ENCODE measurements around the gene CHSY3. TPM values are rescaled to one million over a fixed set of nuclear protein-coding genes. Genes with fewer than 3 reads are reported as not detected.

Gene CHSY3
- total RNA-seq, 2 experiments from 2014 or later, result not detected

DNA sequence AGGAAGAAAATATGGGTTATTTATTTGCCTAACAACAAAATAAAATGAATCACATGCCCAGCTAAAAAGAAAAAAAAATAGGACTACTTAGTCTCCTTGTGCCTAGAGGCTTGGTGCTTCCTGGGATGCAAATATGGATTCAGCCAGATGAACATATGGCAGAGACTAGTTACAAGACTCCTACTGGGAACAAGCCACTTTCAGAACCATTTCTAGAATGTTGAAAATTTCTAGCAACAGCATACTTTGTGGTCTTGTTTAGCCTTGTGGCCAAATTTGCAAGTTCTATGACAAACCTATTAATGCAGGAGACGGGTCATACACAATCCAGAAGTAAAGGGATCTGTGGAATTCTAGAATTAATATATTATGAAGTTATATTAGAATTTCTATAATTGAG is 198.7 kb downstream of the CHSY3 start:
- Mint-ChIP-seq H3K27ac (no peak overlapping the region), H3K4me1 (ENCODE audit: low read depth) (no peaks in the 10 kb centered on the region), H3K9me3 (no peaks in the 10 kb centered on the region), H3K4me3 (no peak overlapping the region), H3K36me3 (ENCODE audit: low read depth) (no peaks in the 10 kb centered on the region), H3K27me3 (no peaks in the 10 kb centered on the region)
- ATAC-seq (ENCODE audit: poor library complexity) (no peak), DNase-seq (no peak)
- no peaks in the 10 kb centered on the region for H3K27me3 ChIP-seq (ENCODE audit: control insufficient read depth in 1 of 2, insufficient read depth in 2 of 2, low read length in 2 of 2)
- CTCF ChIA-PET, result no interaction called here
- H3K4me3 ChIP-seq (ENCODE audit: low read length), result no peak overlapping the region
- intact Hi-C loops (cut with DNase I, micrococcal nuclease), result no loop called here
- no peaks in the 10 kb centered on the region for H3K36me3 ChIP-seq (ENCODE audit: insufficient read depth, low read length)
- no peaks in the 10 kb centered on the region for H3K9me3 ChIP-seq (ENCODE audit: control insufficient read depth in 1 of 2, insufficient read depth in 1 of 2, low read length in 2 of 2)
- no peaks in the 10 kb centered on the region for H3K4me1 ChIP-seq (ENCODE audit: insufficient read depth, low read length)
- no peak overlapping the region for H3K27ac ChIP-seq (ENCODE audit: low read depth in 1 of 2, low read length in 2 of 2)
- POLR2A ChIA-PET, result no interaction called here
- TF ChIP-seq, protein P1, sequence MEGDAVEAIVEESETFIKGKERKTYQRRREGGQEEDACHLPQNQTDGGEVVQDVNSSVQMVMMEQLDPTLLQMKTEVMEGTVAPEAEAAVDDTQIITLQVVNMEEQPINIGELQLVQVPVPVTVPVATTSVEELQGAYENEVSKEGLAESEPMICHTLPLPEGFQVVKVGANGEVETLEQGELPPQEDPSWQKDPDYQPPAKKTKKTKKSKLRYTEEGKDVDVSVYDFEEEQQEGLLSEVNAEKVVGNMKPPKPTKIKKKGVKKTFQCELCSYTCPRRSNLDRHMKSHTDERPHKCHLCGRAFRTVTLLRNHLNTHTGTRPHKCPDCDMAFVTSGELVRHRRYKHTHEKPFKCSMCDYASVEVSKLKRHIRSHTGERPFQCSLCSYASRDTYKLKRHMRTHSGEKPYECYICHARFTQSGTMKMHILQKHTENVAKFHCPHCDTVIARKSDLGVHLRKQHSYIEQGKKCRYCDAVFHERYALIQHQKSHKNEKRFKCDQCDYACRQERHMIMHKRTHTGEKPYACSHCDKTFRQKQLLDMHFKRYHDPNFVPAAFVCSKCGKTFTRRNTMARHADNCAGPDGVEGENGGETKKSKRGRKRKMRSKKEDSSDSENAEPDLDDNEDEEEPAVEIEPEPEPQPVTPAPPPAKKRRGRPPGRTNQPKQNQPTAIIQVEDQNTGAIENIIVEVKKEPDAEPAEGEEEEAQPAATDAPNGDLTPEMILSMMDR (IDR thresholded peaks at IDR 0.05), result no peak

DNA sequence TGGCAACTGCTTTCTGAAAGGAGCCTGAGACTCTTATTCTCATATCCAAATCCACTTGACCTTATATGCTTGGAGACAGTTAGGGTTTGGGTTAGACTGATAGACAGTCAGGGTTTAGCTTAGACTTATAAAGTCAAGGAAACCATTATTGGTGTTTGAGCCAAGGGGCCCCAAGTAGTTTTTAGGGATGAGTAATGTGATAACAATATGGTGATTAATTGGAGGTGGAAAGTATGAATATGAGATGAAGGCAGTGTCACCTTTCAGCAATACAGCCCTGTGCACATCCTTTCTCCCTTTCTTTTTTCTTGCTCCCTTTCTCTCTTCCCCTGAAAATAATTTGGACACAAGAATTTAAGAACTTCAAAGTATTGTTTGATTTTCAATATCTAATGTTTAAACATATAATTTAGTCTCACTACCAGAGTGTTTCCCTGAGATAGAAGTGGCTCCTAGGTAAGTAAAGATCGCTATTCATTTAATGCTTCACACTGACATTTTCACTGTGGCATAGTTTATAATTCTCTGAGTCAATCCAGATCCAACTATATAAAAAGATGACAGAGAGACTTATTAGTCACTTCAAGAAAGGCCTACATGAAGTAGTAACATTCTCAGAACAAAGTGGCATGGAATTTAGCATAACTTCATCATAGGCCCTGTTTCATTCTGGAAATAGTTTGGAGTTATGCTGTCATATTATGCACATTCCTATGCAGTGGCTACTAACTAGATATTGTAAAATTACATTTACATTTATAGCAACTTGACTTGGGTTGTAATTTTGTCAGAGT is 200.8 kb downstream of the CHSY3 start:
- ChIA-PET POLR2A (no interaction called here), CTCF (no interaction called here)
- Histone ChIP-seq H3K9me3 (ENCODE audit: control insufficient read depth in 1 of 2, insufficient read depth in 1 of 2, low read length in 2 of 2) (no peaks in the 10 kb centered on the region), H3K4me1 (ENCODE audit: insufficient read depth, low read length) (no peaks in the 10 kb centered on the region), H3K4me3 (ENCODE audit: low read length) (no peak overlapping the region), H3K36me3 (ENCODE audit: insufficient read depth, low read length) (no peaks in the 10 kb centered on the region), H3K27ac (ENCODE audit: low read depth in 1 of 2, low read length in 2 of 2) (no peak overlapping the region), H3K27me3 (ENCODE audit: control insufficient read depth in 1 of 2, insufficient read depth in 2 of 2, low read length in 2 of 2) (no peaks in the 10 kb centered on the region)
- no peaks in the 10 kb centered on the region for H3K4me1 Mint-ChIP-seq (ENCODE audit: low read depth)
- H3K27me3 Mint-ChIP-seq, result peaks cover 8% of the 10 kb centered on the region
- DNase-seq (no peak), ATAC-seq (ENCODE audit: poor library complexity) (no peak)
- H3K36me3 Mint-ChIP-seq (ENCODE audit: low read depth), result no peaks in the 10 kb centered on the region
- no peaks in the 10 kb centered on the region for H3K9me3 Mint-ChIP-seq
- intact Hi-C loops (cut with DNase I, micrococcal nuclease), result no loop called here
- no peak overlapping the region for H3K27ac Mint-ChIP-seq
- TF ChIP-seq, protein P1 (IDR thresholded peaks at IDR 0.05), result no peak
- H3K4me3 Mint-ChIP-seq, result no peak overlapping the region

DNA sequence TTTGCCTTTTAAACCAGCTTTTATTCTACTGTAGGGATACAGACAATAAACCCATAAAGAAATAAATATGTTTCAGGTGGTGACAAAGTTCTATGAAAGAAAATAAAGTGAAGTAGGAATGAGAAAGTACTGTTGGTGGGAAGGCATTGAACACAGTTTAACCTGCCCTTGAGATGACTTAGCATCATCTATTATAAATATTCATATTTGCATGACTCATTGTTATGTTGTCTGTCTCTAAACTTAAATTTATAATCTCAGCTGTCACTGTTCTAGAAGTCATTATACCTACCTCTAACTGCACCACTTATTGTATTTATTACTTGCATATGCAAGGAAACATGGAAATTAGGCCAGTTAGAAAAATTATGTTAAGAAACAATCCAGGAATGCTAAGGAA is 202.2 kb downstream of the CHSY3 start:
- H3K4me3 ChIP-seq (ENCODE audit: low read length), result no peak overlapping the region

More for the DNA sequence above, 202.2 kb downstream of the CHSY3 start:
- H3K4me1 ChIP-seq (ENCODE audit: insufficient read depth, low read length), result no peaks in the 10 kb centered on the region
- Mint-ChIP-seq H3K36me3 (ENCODE audit: low read depth) (no peaks in the 10 kb centered on the region), H3K9me3 (no peaks in the 10 kb centered on the region), H3K4me1 (ENCODE audit: low read depth) (no peaks in the 10 kb centered on the region), H3K27ac (no peak overlapping the region), H3K27me3 (peaks cover 12% of the 10 kb centered on the region), H3K4me3 (no peak overlapping the region)
- ATAC-seq (ENCODE audit: poor library complexity) (no peak), DNase-seq (no peak)
- TF ChIP-seq, protein P1 (IDR thresholded peaks at IDR 0.05), result no peak
- H3K27ac ChIP-seq (ENCODE audit: low read depth in 1 of 2, low read length in 2 of 2), result no peak overlapping the region
- no peaks in the 10 kb centered on the region for H3K27me3 ChIP-seq (ENCODE audit: control insufficient read depth in 1 of 2, insufficient read depth in 2 of 2, low read length in 2 of 2)
- ChIA-PET CTCF (no interaction called here), POLR2A (no interaction called here)
- no peaks in the 10 kb centered on the region for H3K9me3 ChIP-seq (ENCODE audit: control insufficient read depth in 1 of 2, insufficient read depth in 1 of 2, low read length in 2 of 2)
- H3K36me3 ChIP-seq (ENCODE audit: insufficient read depth, low read length), result no peaks in the 10 kb centered on the region
- intact Hi-C loops (cut with DNase I, micrococcal nuclease), result no loop called here
